ENCODE results near the gene OIP5. TPM values are rescaled to one million over a fixed set of nuclear protein-coding genes. Genes with fewer than 3 reads are reported as not detected.

OIP5 gene
- total and polyA plus RNA-seq, 10 of the 15 experiments (the other 5 are each of a cell fraction or from before 2014, with no cell fraction given): 4.8 to 61.4 (median 22.1) TPM

- 0 out of 2 replicates have a peak, but pooled peaks have one; percentile 22 for TF ChIP-seq ZNF217 (IDR thresholded peaks at IDR 0.05)
- no peak for TF ChIP-seq YY1 (IDR thresholded peaks at IDR 0.05; ENCODE audit: low read depth, low read length)
- peak; percentile 65 for TF ChIP-seq RUNX3 (IDR thresholded peaks at IDR 0.05; ENCODE audit: low read length)
- peak; percentile 54; the same call in 1 of the 3 replicates for TF ChIP-seq POU2F2 (IDR thresholded peaks at IDR 0.05; ENCODE audit: borderline replicate concordance, low read depth, low read length)
- TF ChIP-seq MAX (IDR thresholded peaks at IDR 0.05; ENCODE audit: low read depth, low read length): no peak
- no peak for TF ChIP-seq ELK1 (IDR thresholded peaks at IDR 0.05; ENCODE audit: low read depth, low read length)
- no peak for TF ChIP-seq MTA2 (IDR thresholded peaks at IDR 0.05; ENCODE audit: low read depth)
- TF ChIP-seq JUNB (IDR thresholded peaks at IDR 0.05): peak; percentile 50
- no peak for TF ChIP-seq BCL3 (IDR thresholded peaks at IDR 0.05; ENCODE audit: borderline replicate concordance, insufficient read depth, low read depth, low read length, poor library complexity, severe bottlenecking)
- no peak for TF ChIP-seq SUPT20H (IDR thresholded peaks at IDR 0.05; ENCODE audit: borderline replicate concordance, control insufficient read depth, low read depth, low read length)
Measured at GRCh38 chr15:41304149-41304770, 28.1 kb downstream of the OIP5 start (continued).
